GM19351 (cell line): ENCODE data around the gene ATP1A2.
A peak's percentile ranks its signal among the peaks of the same experiment; 100 is the strongest.

Source experiments
- ATAC-seq: cut with Tn5 transposase; IDR thresholded peaks from one replicate; pipeline ENCODE4 v1.9.1; 2021; ENCODE audit warnings: mild to moderate bottlenecking, moderate library complexity; ENCODE audit not compliant: unreplicated experiment

Gene ATP1A2

DNA sequence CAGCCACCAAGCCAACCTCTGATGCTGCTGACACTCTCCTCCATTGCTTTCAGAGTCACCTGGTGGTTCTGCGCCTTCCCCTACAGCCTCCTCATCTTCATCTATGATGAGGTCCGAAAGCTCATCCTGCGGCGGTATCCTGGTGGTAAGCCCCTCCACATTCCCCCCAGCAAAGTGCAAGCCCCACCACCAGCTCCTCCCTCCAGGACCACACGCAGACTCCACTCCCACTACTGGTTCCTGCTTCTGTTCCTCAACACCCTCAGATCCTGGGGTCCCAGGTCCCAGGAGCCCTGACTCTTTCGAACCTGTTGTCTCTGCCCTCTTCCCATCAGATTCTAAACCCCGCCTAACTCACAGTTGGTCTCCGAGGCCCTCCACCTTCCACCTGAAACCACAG, 24.3 kb downstream of the ATP1A2 start:
- ATAC-seq = no peak

DNA sequence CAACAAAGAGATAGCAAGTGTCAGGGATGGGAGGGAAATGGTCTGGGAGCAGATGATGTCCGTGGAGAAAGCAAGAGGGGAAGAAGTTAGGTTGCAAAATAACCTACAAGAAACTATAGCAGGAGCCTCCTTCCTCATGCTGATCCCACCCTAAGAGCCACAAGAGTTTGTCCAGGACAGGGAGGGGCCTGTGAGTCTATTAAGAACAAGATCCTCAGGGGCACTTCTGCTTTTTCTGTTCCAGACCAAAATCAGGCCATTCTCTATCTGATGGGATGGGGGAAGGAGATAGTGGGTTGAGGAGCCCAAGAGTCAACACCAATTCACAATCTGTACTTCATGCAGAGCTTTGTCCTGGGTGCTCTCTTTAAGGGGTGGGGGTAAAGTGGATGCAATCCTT, 28.1 kb downstream of the ATP1A2 start:
- no peak for ATAC-seq

DNA sequence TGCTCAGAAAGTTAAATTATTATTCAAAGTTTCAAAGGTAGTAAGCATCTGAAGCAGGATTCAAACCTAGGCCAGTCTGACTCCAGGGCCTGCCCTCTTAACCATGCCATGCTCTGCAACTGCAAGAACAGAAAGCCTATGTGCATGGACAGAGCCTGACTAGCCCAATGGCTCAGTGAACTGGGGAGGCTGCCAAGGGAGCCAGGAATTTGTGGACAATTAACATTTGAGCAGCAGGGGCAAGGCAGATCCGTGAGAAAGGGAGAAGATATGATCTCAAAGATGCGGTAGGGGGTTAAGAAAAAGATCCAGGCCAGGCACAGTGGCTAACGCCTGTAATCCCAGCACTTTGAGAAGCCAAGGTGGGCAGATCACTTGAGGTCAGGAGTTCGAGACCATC, 29.4 kb downstream of the ATP1A2 start:
- no peak for ATAC-seq

DNA sequence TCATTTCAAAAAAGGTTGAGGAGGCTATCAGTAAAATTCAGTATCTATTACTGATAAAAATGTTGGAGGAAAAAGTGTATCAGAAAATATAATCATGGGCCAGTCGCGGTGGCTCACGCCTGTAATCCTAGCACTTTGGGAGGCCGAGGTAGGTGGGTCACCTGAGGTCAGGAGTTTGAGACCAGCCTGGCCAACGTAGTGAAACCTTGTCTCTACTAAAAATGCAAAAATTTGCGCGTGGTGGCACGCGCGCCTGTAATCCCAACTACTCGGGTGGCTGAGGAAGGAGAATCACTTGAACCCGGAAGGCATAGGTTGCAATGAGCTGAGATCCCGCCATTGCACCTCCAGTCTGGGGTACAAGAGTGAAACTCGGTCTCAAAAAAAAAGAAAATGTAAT, 30.5 kb downstream of the ATP1A2 start:
- no peak for ATAC-seq

DNA sequence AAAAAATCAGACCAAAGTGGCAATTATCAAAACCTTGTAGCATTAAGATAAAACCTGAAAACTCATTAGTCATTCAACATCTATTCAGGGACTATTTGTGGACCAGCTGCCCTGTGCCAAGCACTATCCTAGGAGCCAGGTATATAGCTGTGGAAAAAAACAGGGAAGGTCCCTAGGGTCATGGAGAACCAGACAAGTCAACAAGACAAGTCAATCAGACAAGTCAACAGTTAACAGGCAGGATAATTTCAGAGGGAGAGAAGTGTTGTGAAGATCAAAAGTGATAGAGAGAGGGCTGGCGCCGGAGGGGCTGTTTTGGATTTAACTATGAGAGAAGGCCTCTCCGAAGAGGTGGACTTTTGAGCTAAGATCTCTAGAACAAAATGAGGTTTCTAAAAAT, 32.6 kb downstream of the ATP1A2 start:
- ATAC-seq = no peak

DNA sequence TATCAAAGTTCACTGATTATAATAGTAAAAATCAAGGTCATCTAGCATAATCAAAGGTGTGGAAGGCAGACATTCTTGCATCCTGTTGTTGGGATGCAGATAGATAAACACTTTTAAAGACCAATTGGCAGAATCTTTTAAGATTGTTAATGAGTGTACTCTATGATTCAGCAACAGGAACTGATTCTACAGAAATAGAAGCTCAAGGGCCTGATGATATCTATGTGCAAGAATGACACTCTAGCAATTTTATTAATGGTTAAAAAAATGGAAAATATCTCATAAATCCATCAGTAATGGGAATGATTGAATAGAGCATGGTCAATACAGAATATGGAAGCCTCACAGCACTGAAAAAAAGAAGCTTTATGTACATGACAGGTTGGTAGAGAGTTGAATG, 33.7 kb downstream of the ATP1A2 start:
- no peak for ATAC-seq

DNA sequence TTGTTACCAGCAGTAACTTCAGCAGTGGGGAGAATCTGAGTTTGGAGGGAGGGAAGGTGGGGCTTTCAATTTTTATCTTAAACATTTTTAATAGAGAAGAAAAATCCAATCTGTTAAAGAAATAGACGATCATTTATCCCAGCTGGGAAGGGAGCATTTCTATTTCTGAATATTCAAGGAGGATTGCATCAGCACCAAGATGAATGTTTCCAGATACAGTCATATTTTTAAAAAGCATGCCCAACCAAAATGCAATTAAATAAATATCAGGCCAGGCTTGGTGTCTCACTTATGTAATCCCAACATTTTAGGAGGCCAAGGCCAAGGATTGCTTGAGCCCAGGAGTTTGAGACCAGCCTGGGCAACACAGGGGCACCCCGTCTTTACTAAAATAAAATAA, 34.2 kb downstream of the ATP1A2 start:
- no peak for ATAC-seq

DNA sequence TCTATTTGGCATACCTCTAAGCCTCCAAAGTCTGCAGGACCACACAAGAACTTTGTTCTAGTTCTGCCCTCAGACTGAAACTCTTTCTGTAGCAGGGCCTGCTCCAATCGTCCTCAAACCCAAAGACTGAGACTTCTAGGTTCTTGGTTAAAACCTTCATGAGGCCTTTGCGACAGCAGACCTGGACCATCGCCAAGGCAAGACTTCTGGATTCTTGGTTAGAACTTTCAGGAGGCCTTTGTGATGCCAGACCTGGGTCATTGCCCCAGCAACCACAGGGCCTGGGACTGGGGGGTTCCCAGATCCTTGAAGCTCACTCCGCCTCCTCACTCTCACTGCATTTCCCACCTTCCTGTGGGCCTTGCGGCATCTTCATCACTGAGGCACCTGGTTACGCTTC, 35.7 kb downstream of the ATP1A2 start, which contains the start of gene ATP1A4:
TSS of gene ATP1A4 (plus strand) at position 301 of the 400 bp plus-strand sequence. CDS start 438 bp downstream, outside the sequence.
- ATAC-seq = no peak

DNA sequence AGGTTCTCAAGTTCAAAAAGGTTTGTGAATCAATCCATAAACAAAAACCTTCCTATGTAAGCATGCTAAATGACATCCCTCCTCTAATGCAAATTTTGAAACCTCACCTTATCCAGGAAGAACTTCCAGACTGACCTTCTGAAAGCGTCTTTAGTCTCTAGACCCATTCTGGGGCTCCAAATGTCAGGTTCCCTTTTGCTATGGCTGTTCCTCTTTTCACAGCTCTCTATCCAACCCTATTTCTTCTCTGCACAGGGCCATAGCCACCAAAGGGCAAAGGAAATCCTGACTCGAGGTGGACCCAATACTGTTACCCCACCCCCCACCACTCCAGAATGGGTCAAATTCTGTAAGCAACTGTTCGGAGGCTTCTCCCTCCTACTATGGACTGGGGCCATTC, 39.2 kb downstream of the ATP1A2 start:
- no peak for ATAC-seq

DNA sequence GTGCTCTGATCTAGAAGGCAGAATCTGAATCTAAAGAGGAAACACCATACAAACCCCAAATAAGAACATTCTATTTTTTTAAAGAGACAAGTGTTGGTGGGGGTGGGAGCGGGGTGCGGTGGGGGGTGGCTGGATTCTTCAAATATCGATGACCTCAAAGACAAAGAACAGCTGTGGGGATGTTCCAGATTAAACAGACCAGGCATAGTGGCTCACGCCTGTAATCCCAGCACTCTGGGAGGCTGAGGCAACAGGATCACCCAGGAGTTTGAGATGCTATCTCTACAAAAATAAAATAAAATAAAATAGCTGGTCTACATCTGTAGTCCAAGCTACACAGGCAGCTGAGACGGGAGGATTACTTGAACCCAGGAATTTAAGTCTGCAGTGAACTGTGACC, 40.8 kb downstream of the ATP1A2 start:
- ATAC-seq = no peak

DNA sequence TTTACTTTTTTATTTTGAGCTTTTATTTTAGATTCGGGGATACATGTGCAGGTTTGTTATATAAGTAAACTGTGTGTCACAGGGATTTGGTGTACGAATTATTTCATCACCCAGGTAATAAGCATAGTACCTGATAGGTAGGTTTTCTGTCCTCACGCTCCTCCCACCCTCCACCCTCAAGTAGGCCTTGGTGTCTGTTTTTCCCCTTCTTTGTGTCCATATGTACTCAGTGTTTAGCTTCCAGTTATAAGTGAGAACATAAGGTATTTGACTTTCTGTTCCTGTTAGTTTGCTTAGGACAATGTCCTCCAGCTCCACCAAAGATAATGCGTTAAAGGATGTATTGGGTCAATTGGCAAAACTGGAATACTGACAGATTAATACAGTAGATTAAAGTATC, 41.6 kb downstream of the ATP1A2 start:
- no peak for ATAC-seq

DNA sequence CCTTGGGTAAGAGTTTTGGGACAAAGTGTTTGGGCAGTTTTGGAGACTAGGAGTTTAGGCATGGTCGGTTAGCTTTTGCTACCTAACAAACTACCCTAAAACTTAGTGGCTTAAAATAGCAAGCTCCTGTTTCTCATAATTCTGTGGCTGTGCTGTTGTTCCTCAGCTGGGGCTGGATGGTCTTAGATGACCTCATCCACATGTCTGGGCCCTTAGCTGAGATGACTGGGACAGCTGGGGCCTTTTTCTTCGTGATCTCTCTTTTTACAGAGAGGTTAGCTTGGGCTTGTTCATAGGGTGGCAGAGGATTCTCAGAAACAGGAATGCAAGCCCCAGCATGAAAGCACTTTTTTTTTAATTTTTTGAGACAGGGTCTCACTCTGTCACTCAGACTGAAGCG, 42.5 kb downstream of the ATP1A2 start:
- ATAC-seq = no peak

DNA sequence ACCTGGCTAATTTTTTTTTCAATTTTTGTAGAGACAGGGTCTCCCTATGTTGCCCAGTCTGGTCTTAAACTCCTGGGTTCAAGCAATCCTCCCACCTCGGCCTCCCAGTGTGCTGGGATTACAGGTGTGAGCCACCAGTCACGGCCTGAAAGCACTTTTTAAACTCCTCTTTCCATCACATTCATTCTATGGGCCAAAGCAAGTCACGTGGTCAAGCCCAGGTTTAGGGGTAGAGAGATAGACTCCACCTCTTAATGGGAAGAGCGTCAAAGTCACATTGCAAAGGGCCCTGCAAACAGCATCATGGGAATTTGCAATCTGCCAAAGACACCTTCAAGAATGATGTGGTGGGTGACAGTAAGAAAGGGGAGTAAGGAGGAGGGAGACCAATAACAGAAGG, 43.0 kb downstream of the ATP1A2 start:
- no peak for ATAC-seq

DNA sequence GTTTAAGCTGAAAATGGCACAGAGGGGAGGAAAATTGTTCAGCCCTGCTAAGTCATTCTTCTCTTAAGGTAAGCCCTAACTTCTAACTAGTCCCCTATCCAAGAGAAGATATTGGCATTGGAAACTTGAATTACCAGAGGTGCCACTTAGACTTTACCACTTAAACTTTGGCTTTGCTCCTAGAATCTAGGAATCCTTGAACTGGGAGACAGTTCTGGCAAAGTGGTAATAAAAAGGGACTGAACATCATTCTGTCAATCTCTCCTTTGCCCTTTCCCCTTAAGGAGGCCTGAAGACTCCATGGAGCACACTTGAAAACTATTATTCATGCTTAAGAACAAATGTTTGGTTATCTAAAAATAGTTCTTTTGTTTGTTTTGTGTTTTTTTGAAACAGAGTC, 44.3 kb downstream of the ATP1A2 start:
- ATAC-seq = no peak

DNA sequence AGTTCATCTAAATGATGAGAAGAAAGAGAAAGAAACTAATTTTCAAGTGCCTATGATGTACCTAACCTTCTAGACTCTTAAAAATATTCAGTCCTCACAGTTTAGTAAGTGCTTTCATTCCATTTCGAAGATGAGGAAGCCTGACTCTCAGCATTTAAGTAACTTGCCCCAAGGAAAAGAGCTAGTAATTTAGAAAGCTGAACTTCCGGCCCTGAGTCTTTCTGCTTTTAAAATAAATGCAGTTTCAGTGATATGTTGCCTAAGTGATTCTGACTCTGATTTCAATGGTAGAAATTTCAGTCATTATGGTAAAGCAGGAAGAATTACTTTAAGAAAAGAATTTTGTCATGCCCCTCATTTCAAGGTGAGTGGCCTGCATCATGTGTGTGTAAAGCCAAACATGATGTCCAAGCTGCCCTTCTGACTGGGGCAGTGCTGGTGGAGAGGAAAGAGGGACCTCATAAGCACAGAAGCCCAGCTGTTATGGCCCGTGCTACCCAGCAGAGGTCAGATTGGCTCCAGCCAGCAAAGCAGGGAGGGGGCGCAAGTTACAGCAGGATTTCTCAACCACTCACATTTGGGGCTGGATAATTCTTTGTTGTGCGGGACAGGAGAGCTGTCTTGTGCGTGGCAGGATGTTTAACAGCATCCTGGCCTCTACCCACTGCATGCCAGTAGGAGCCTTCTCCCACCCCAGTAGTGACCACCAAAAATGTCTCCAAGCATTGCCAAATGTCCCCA, 46.6 kb downstream of the ATP1A2 start:
- ATAC-seq = peak; percentile 62

DNA sequence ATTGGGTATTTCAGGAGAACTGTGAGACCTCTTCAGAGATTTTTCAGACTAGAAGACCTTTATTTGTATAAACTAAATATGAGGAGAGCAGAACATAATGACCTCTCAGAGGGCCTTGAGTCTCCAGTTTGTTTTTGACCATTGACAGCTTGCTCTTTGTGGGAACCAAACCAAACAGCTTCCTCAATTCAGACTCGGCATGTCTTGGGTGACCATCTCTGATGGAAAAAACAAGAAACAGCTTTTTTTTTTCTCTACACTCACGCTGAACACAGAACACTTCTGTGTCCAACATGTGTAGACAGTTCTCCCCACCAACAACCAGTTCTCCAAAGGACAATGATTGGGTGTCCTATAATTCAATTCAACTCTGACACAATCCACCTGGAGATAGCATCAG, 47.4 kb downstream of the ATP1A2 start:
- ATAC-seq = no peak

DNA sequence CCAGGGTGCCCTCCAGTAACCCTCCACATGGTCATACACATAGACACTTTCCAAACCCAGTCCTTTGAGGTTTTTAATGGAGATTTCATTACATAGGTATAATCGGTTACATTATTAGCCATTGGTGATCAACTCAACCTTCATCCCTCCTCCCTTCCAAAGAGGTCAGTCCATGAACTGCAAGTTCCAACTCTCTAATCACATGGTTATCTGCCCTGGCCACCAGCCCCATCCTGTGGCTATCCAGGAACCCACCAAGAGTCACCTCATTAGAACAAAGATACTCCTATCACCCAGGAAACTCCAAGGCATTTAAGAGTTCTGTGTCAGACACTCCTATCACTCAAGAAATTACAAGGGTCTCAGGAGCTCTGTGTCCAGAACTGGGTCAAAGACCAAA, 48.1 kb downstream of the ATP1A2 start:
- no peak for ATAC-seq

DNA sequence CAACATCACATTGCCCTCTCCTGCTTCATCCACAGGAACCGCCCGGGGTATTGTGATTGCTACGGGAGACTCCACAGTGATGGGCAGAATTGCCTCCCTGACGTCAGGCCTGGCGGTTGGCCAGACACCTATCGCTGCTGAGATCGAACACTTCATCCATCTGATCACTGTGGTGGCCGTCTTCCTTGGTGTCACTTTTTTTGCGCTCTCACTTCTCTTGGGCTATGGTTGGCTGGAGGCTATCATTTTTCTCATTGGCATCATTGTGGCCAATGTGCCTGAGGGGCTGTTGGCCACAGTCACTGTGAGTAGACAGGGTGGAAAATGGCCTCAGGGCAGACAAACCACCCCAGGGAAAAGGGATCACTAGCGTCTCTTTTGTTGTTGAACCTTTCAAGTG, 48.6 kb downstream of the ATP1A2 start:
- no peak for ATAC-seq

DNA sequence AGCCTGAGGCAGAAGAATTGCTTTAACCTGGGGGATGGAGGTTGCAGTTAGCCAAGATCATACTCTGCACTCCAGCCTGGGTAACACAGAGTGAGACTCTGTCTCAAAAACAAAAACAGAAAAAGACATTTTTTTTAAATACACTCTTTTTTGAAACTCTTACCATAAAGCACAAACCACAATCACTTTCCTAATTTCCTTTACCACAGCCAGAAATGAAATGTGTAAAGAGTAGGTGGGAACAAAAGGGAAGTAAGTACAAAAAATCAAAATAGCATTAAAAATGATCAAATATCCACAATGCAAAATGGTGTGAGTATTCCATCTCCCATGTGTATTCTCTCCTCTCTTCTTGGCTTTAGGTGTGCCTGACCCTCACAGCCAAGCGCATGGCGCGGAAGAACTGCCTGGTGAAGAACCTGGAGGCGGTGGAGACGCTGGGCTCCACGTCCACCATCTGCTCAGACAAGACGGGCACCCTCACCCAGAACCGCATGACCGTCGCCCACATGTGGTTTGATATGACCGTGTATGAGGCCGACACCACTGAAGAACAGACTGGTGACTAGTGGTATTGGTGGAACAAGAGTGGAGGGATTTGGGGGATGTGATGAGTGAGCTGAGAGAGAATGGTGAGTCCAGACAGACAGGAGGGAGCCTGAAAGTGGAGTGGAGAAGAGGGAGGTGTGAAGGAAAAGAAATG, 50.8 kb downstream of the ATP1A2 start:
- ATAC-seq = no peak

DNA sequence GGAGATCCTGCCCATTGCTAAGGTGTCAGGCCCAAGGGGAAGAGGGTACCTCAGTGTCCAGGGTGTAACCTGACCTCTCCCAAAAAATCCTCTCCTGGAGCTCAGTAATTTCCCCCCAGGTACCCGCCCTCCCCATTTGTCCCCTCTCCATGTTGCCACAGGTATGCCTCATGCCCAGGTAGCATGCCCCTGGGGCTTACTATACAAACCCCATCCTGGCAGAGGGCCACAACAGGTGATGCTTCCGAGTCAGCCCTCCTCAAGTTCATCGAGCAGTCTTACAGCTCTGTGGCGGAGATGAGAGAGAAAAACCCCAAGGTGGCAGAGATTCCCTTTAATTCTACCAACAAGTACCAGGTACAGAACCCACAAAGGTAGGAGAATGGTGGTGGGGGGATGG, 51.5 kb downstream of the ATP1A2 start:
- no peak for ATAC-seq

DNA sequence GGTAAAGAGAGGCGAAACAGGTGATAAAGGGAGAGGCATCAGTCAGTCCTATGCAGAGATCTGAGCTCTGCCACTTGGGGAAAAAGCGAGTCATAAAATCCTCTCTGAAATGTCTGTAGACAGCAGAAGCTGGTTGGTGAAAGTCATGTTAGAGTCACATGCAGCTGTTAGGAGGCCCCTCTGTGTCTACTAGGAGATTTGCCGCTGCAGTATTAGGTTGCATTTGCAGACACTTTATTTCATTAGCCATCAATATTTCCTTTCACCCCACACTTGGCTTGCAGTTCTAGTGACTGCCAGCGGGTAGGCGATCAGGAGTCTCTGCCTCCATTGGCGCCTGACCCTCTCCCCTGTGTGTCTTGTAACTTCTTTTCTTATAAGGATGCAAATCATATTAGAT, 52.0 kb downstream of the ATP1A2 start:
- no peak for ATAC-seq

DNA sequence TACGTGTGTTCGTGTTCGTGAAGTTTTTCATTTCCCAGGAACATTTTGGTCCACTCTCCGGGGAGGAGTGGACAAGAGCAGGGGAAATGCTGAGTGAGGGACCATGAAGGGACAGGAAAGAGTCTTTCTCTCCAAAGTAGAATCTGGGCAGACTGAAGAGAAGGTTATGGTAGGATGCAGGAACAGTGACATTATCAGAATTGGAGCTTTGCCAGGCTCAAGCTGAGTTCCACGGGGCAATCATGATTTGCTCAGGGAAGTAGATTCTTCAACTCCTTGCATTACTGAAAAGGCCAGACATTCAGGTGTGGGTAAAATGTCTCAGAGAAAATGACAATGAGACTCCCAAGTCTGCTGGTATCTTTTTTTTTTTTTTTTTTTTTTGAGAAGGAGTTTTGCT, 52.5 kb downstream of the ATP1A2 start:
- no peak for ATAC-seq
